Gastrocnemius medialis (tissue), 4 donors: ENCODE measurements around the gene KMO. TPM values are rescaled to one million over a fixed set of nuclear protein-coding genes. Genes with fewer than 3 reads are reported as not detected.

Source experiments
- ATAC-seq, 2 donors: fragments of 150-250 bp; one replicate each; pipeline ENCODE4 v1.9.1; 2016
- DNase-seq, 2 donors: peaks; one replicate each; pipeline ENCODE4 v3.0.0-alpha.2; 2019
- H3K27ac ChIP-seq, 4 donors: fragments of 200-600 bp; sonication (generic); 1 replicate in 1 of 4; 2 replicates in 3 of 4; pipeline ENCODE4 v1.5.1; 2016 to 2018; ENCODE audit warnings: mild to moderate bottlenecking in 2 of 4, moderate library complexity in 1 of 4
- H3K27me3 ChIP-seq, 3 donors: fragments of 200-600 bp; sonication (generic) in 2 of 3; 1 replicate in 1 of 3; 2 replicates in 2 of 3; pipeline versions ENCODE4 v1.5.1 to v1.6.0; 2016 to 2019; ENCODE audit warnings: mild to moderate bottlenecking in 1 of 3, moderate library complexity in 1 of 3
- H3K36me3 ChIP-seq, 2 donors: fragments of 200-600 bp; sonication (generic) in 1 of 2; one replicate each; pipeline ENCODE4 v1.5.1; 2017 to 2018
- H3K4me1 ChIP-seq, 2 donors: fragments of 200-600 bp; sonication (generic) in 1 of 2; one replicate each; pipeline ENCODE4 v1.5.1; 2016 to 2017; ENCODE audit warnings: mild to moderate bottlenecking in 2 of 2
- H3K4me3 ChIP-seq, 4 donors: fragments of 200-600 bp; sonication (generic) in 3 of 4; 1 replicate in 1 of 4; 2 replicates in 3 of 4; pipeline ENCODE4 v1.5.1; 2016 to 2019; ENCODE audit warnings: mild to moderate bottlenecking in 2 of 4
- H3K9me3 ChIP-seq, 3 donors: fragments of 200-600 bp; sonication (generic) in 2 of 3; 1 replicate in 1 of 3; 2 replicates in 2 of 3; pipeline ENCODE4 v1.5.1; 2016 to 2019
- CTCF ChIP-seq, 5 experiments: fragments of 450-650 bp in 3 of 5; fragments of 200-600 bp in 2 of 5; sonication (generic) in 2 of 5; IDR thresholded peaks in 4 of 5; conservative IDR thresholded peaks in 1 of 5; 1 replicate in 4 of 5; 2 replicates in 1 of 5; pipeline ENCODE4 v1.5.1; 2016 to 2019; ENCODE audit warnings: antibody characterized with exemption in 5 of 5, mild to moderate bottlenecking in 3 of 5, moderate library complexity in 3 of 5
- POLR2A ChIP-seq, 2 donors: fragments of 450-650 bp; IDR thresholded peaks; one replicate each; pipeline ENCODE4 v1.6.1; 2017; ENCODE audit warnings: antibody characterized with exemption in 2 of 2, mild to moderate bottlenecking in 2 of 2, moderate library complexity in 2 of 2
- in situ Hi-C, 4 donors: fragments of 200-750 bp; cut with MboI; loops; one replicate each; pipeline versions ENCODE4 v1.15.0 to v1.8.0; 2017; ENCODE audit warnings: low sequenced_read_pairs in 4 of 4
- intact Hi-C: fragments of 100-400 bp; cut with DNase I; formaldehyde crosslinking; loops from one replicate; pipeline ENCODE4 v1.15.1; 2023; ENCODE audit warnings: low total_unique reads
- total RNA-seq, 4 donors: library from RNA; depleted of rRNA; stranded (reverse); fragments of >200 nt; gene quantifications; one replicate each; pipeline versions ENCODE4 v1.1.0 to v1.2.3, GENCODE V29; 2016

Gene KMO
- total RNA-seq, 4 donors from 2014 or later = 0.16 TPM; not detected in 3

- in situ Hi-C loops = no loop called here
- Histone ChIP-seq H3K27ac (no peak overlapping the region), H3K36me3 (no peaks in the 10 kb centered on the region), H3K9me3 (no peaks in the 10 kb centered on the region), H3K4me3 (no peak overlapping the region), H3K27me3 (no peaks in the 10 kb centered on the region), H3K4me1 (no peaks in the 10 kb centered on the region)
- no peak for ATAC-seq
- intact Hi-C loops = no loop called here
- TF ChIP-seq CTCF (IDR thresholded peaks at IDR 0.05 in 4 of 5, conservative IDR thresholded peaks at IDR 0.05 in 1 of 5) (no peak), POLR2A (IDR thresholded peaks at IDR 0.05) (no peak)
- no peak for DNase-seq
Measured at GRCh38 chr1:241582921-241583321, 50.7 kb downstream of the KMO start.

GRCh38 chr1:241586905-241587512 lies 54.8 kb downstream of the KMO start:
- Histone ChIP-seq H3K27ac (no peak overlapping the region), H3K4me3 (no peak overlapping the region), H3K27me3 (no peaks in the 10 kb centered on the region), H3K4me1 (no peaks in the 10 kb centered on the region), H3K36me3 (no peaks in the 10 kb centered on the region), H3K9me3 (no peaks in the 10 kb centered on the region)
- ATAC-seq (no peak), DNase-seq (no peak)
- intact Hi-C loops (no loop called here), in situ Hi-C loops (no loop called here)
- TF ChIP-seq POLR2A (IDR thresholded peaks at IDR 0.05) = no peak
- TF ChIP-seq CTCF (IDR thresholded peaks at IDR 0.05 in 4 of 5, conservative IDR thresholded peaks at IDR 0.05 in 1 of 5) = no peak

GRCh38 chr1:241589521-241589920 lies 57.3 kb downstream of the KMO start:
- Histone ChIP-seq H3K27me3 (no peaks in the 10 kb centered on the region), H3K4me3 (no peak overlapping the region), H3K36me3 (no peaks in the 10 kb centered on the region), H3K4me1 (no peaks in the 10 kb centered on the region), H3K27ac (no peak overlapping the region), H3K9me3 (no peaks in the 10 kb centered on the region)
- intact Hi-C loops (no loop called here), in situ Hi-C loops (no loop called here)
- TF ChIP-seq CTCF (IDR thresholded peaks at IDR 0.05 in 4 of 5, conservative IDR thresholded peaks at IDR 0.05 in 1 of 5) (no peak), POLR2A (IDR thresholded peaks at IDR 0.05) (no peak)
- ATAC-seq = no peak
- DNase-seq = no peak

GRCh38 chr1:241590719-241591118 lies 58.5 kb downstream of the KMO start:
- no peak for TF ChIP-seq POLR2A (IDR thresholded peaks at IDR 0.05)
- no peak for TF ChIP-seq CTCF (IDR thresholded peaks at IDR 0.05 in 4 of 5, conservative IDR thresholded peaks at IDR 0.05 in 1 of 5)
- no peaks in the 10 kb centered on the region for H3K4me1 ChIP-seq
- H3K27ac ChIP-seq = no peak overlapping the region
- DNase-seq (no peak), ATAC-seq (no peak)
- no peaks in the 10 kb centered on the region for H3K9me3 ChIP-seq
- H3K4me3 ChIP-seq = no peak overlapping the region
- intact Hi-C loops = no loop called here
- in situ Hi-C loops = no loop called here
- H3K27me3 ChIP-seq = no peaks in the 10 kb centered on the region
- no peaks in the 10 kb centered on the region for H3K36me3 ChIP-seq

GRCh38 chr1:241591317-241591716 lies 59.1 kb downstream of the KMO start:
- Histone ChIP-seq H3K9me3 (no peaks in the 10 kb centered on the region), H3K36me3 (no peaks in the 10 kb centered on the region), H3K4me1 (no peaks in the 10 kb centered on the region), H3K4me3 (no peak overlapping the region), H3K27ac (no peak overlapping the region), H3K27me3 (no peaks in the 10 kb centered on the region)
- in situ Hi-C loops = no loop called here
- ATAC-seq (no peak), DNase-seq (no peak)
- no peak for TF ChIP-seq CTCF (IDR thresholded peaks at IDR 0.05 in 4 of 5, conservative IDR thresholded peaks at IDR 0.05 in 1 of 5)
- TF ChIP-seq POLR2A (IDR thresholded peaks at IDR 0.05) = no peak
- intact Hi-C loops = no loop called here
